ENCODE results near the gene SULT4A1. TPM values are rescaled to one million over a fixed set of nuclear protein-coding genes. Genes with fewer than 3 reads are reported as not detected.

SULT4A1 gene
- total RNA-seq, 1 donor from 2014 or later, result 6.3 TPM

GRCh38 chr22:43839781-43840180, 22.5 kb downstream of the SULT4A1 start:
- Mint-ChIP-seq H3K4me1 (no peaks in the 10 kb centered on the region), H3K9me3 (no peaks in the 10 kb centered on the region), H3K27ac (ENCODE audit: unreplicated experiment) (no peak overlapping the region), H3K27me3 (ENCODE audit: low read depth) (no peaks in the 10 kb centered on the region), H3K36me3 (ENCODE audit: low read depth) (no peaks in the 10 kb centered on the region), H3K4me3 (no peak overlapping the region)
- DNase-seq (ENCODE audit: low read depth, low spot score), result no peak
- TF ChIP-seq CTCF (conservative IDR thresholded peaks at IDR 0.05), result no peak

- Mint-ChIP-seq H3K4me1 (no peaks in the 10 kb centered on the region), H3K27ac (ENCODE audit: unreplicated experiment) (no peak overlapping the region), H3K27me3 (ENCODE audit: low read depth) (no peaks in the 10 kb centered on the region), H3K36me3 (ENCODE audit: low read depth) (no peaks in the 10 kb centered on the region), H3K9me3 (no peaks in the 10 kb centered on the region), H3K4me3 (no peak overlapping the region)
- TF ChIP-seq CTCF (conservative IDR thresholded peaks at IDR 0.05), result no peak
- DNase-seq (ENCODE audit: low read depth, low spot score), result no peak
Observed at GRCh38 chr22:43838571-43839307, 23.6 kb downstream of the SULT4A1 start.

GRCh38 chr22:43838161-43838560, 24.2 kb downstream of the SULT4A1 start:
- no peak overlapping the region for H3K4me3 Mint-ChIP-seq
- no peak for TF ChIP-seq CTCF (conservative IDR thresholded peaks at IDR 0.05)
- no peaks in the 10 kb centered on the region for H3K4me1 Mint-ChIP-seq
- H3K9me3 Mint-ChIP-seq, result no peaks in the 10 kb centered on the region
- no peaks in the 10 kb centered on the region for H3K27me3 Mint-ChIP-seq (ENCODE audit: low read depth)
- no peak for DNase-seq (ENCODE audit: low read depth, low spot score)
- no peaks in the 10 kb centered on the region for H3K36me3 Mint-ChIP-seq (ENCODE audit: low read depth)
- H3K27ac Mint-ChIP-seq (ENCODE audit: unreplicated experiment), result no peak overlapping the region

- no peaks in the 10 kb centered on the region for H3K9me3 Mint-ChIP-seq
- no peaks in the 10 kb centered on the region for H3K4me1 Mint-ChIP-seq
- no peak for TF ChIP-seq CTCF (conservative IDR thresholded peaks at IDR 0.05)
- no peak overlapping the region for H3K27ac Mint-ChIP-seq (ENCODE audit: unreplicated experiment)
- H3K36me3 Mint-ChIP-seq (ENCODE audit: low read depth), result no peaks in the 10 kb centered on the region
- H3K27me3 Mint-ChIP-seq (ENCODE audit: low read depth), result no peaks in the 10 kb centered on the region
- DNase-seq (ENCODE audit: low read depth, low spot score), result no peak
- no peak overlapping the region for H3K4me3 Mint-ChIP-seq
Observed at GRCh38 chr22:43837666-43838065, 24.6 kb downstream of the SULT4A1 start.

- Mint-ChIP-seq H3K4me3 (no peak overlapping the region), H3K27ac (ENCODE audit: unreplicated experiment) (no peak overlapping the region), H3K4me1 (no peaks in the 10 kb centered on the region), H3K36me3 (ENCODE audit: low read depth) (no peaks in the 10 kb centered on the region), H3K27me3 (ENCODE audit: low read depth) (no peaks in the 10 kb centered on the region), H3K9me3 (no peaks in the 10 kb centered on the region)
- DNase-seq (ENCODE audit: low read depth, low spot score), result no peak
- no peak for TF ChIP-seq CTCF (conservative IDR thresholded peaks at IDR 0.05)
Observed at GRCh38 chr22:43835736-43836135, 26.6 kb downstream of the SULT4A1 start.

All from neural crest cell (in vitro differentiated cells).